Measurements from ENCODE around the gene TRIM8.

- no peak for TF ChIP-seq EZH2phosphoT487 (conservative IDR thresholded peaks at IDR 0.05; ENCODE audit: low read length)
- TF ChIP-seq, protein P1, sequence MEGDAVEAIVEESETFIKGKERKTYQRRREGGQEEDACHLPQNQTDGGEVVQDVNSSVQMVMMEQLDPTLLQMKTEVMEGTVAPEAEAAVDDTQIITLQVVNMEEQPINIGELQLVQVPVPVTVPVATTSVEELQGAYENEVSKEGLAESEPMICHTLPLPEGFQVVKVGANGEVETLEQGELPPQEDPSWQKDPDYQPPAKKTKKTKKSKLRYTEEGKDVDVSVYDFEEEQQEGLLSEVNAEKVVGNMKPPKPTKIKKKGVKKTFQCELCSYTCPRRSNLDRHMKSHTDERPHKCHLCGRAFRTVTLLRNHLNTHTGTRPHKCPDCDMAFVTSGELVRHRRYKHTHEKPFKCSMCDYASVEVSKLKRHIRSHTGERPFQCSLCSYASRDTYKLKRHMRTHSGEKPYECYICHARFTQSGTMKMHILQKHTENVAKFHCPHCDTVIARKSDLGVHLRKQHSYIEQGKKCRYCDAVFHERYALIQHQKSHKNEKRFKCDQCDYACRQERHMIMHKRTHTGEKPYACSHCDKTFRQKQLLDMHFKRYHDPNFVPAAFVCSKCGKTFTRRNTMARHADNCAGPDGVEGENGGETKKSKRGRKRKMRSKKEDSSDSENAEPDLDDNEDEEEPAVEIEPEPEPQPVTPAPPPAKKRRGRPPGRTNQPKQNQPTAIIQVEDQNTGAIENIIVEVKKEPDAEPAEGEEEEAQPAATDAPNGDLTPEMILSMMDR (IDR thresholded peaks at IDR 0.05; ENCODE audit: insufficient read depth, low read length, poor library complexity, severe bottlenecking): no peak
These were observed 1.4 kb upstream of the TRIM8 start for GRCh38 chr10:102642736-102643335.

Data from SU-DHL-6 (cell line).